Aorta (tissue), 5 donors: Measurements from ENCODE around the gene AP3M1. TPM values are rescaled to one million over a fixed set of nuclear protein-coding genes. Genes with fewer than 3 reads are reported as not detected.
"Not testable (repeated sequence)": the region's sequence is repeated elsewhere in the genome, so short reads cannot be mapped to it uniquely, and the experiment has no call there.

Source experiments
- ATAC-seq: fragments of 200-7000 bp; cut with Tn5 transposase; one replicate; pipeline ENCODE4 v1.9.1; 2022; ENCODE audit warnings: moderate library complexity; ENCODE audit not compliant: low FRiP score
- DNase-seq, 2 donors: peaks; one replicate each; pipeline ENCODE4 v3.0.0-alpha.2; 2020
- H3K27ac ChIP-seq, 2 donors: one replicate each; pipeline ENCODE4 v1.5.1; 2013; ENCODE audit warnings: low read length in 2 of 2, mild to moderate bottlenecking in 2 of 2, moderate library complexity in 2 of 2, control low read depth in 1 of 2, inconsistent platforms in 1 of 2, low read depth in 1 of 2
- H3K27me3 ChIP-seq, 2 donors: one replicate each; pipeline ENCODE4 v1.6.1; 2013; ENCODE audit warnings: control low read depth in 1 of 2, low read length in 1 of 2, mild to moderate bottlenecking in 1 of 2, moderate library complexity in 1 of 2; ENCODE audit not compliant: insufficient read depth in 2 of 2, control insufficient read depth in 1 of 2
- H3K36me3 ChIP-seq, 2 donors: one replicate each; pipeline ENCODE4 v1.6.1; 2013; ENCODE audit warnings: control low read depth in 1 of 2, low read length in 1 of 2, mild to moderate bottlenecking in 1 of 2; ENCODE audit not compliant: insufficient read depth in 2 of 2, control insufficient read depth in 1 of 2
- H3K4me1 ChIP-seq, 2 donors: one replicate each; pipeline ENCODE4 v1.6.1; 2013; ENCODE audit warnings: low read length in 2 of 2, control low read depth in 1 of 2, mild to moderate bottlenecking in 1 of 2, moderate library complexity in 1 of 2; ENCODE audit not compliant: insufficient read depth in 2 of 2, control insufficient read depth in 1 of 2
- H3K4me3 ChIP-seq, 2 donors: one replicate each; pipeline ENCODE4 v1.5.1; 2013; ENCODE audit warnings: low read length in 2 of 2, control low read depth in 1 of 2, mild to moderate bottlenecking in 1 of 2
- H3K9me3 ChIP-seq: one replicate; pipeline ENCODE4 v1.6.1; 2013; ENCODE audit warnings: mild to moderate bottlenecking, low read length; ENCODE audit not compliant: control insufficient read depth
- WGBS, 2 donors: extraction: QIAGEN DNeasy Blood & Tissue Kit; methylation state at CpG; one replicate each; pipeline ENCODE4 v1.1.7; 2013; 5-methylcytosine and 5-hydroxymethylcytosine counted together
- intact Hi-C, 2 donors: fragments of 100-400 bp; cut with DNase I; formaldehyde crosslinking; loops; one replicate each; pipeline versions ENCODE4 v1.14.2 to v1.15.0; 2022
- polyA plus RNA-seq, 2 donors: library from polyadenylated mRNA; stranded (reverse); fragments of 200-250 nt; gene quantifications; one replicate each; pipeline ENCODE4 v1.2.3, GENCODE V29; 2013
- total RNA-seq, 2 donors: library from RNA; stranded (reverse); fragmentation: NEBNext Ultra II Directional; extraction: Animal tissue kit (Norgen Biotek cat#: 25700); gene quantifications; one replicate each; pipeline ENCODE4 v1.2.1, GENCODE V29; 2021
- donor health status: healthy with polysubstance abuse.
- donor health status: Bipolar disorder and iron deficiency.
- donor health status: DM: no; HTN: no; CAD: no.
- donor health status: DM: no; HTN: no; CAD: no.
- donor health status: DM: yes; HTN: yes; CAD: no.

AP3M1 gene
- total and polyA plus RNA-seq, 4 donors, result 12.4 to 30.4 (median 22.7) TPM

DNA sequence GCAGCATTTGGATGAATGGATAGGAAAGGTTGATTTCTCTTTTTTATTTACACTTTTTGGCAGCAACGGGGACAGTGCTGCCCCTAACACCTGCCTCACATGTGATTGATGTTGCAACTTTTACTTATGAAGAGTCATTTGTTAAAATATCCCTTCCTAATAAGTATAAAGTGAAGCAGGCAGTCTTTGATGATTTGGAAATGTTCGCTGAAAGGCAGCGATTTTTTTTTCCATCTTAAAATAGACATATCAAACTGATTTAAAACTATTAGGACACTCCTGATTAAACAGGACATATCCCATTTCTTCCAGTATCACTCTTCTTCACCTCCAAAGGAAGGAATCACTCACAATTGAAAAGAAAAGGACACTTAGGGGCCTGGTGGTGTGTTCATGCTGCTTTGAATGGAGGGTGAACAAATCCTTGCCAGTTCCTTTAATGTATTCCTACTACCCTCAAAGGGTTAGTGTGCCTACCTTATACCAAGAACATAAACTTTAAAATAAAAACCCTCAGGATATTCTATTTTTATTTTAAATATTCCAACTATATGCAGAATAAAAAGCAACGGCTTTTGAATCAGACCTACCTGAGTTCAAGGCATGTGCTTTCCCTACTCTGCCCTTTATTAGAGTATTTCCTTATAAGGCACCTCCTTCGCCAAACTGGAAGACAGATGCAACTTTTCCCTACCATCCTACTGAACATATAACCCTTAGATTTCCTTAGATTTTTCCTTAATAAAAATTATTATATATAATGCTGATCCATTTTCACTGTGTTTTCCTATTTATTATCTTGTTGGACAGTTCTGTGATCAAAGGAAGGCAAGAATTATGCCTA, 1.5 kb upstream of the AP3M1 start:
- Histone ChIP-seq H3K4me3 (peak overlapping the region; percentile 29 to 73), H3K4me1 (peaks cover 0 to 3% of the 10 kb centered on the region in 2 donors), H3K36me3 (no peaks in the 10 kb centered on the region), H3K9me3 (no peaks in the 10 kb centered on the region), H3K27me3 (no peaks in the 10 kb centered on the region), H3K27ac (peak overlapping the region in 1 of 2 donors; percentile 30)
- ATAC-seq (no peak), DNase-seq (no peak)
- intact Hi-C loops, result no loop called here
- WGBS, 2 donors, result 14 to 17% methylated on average over 5 of the region's 5 CpGs

DNA sequence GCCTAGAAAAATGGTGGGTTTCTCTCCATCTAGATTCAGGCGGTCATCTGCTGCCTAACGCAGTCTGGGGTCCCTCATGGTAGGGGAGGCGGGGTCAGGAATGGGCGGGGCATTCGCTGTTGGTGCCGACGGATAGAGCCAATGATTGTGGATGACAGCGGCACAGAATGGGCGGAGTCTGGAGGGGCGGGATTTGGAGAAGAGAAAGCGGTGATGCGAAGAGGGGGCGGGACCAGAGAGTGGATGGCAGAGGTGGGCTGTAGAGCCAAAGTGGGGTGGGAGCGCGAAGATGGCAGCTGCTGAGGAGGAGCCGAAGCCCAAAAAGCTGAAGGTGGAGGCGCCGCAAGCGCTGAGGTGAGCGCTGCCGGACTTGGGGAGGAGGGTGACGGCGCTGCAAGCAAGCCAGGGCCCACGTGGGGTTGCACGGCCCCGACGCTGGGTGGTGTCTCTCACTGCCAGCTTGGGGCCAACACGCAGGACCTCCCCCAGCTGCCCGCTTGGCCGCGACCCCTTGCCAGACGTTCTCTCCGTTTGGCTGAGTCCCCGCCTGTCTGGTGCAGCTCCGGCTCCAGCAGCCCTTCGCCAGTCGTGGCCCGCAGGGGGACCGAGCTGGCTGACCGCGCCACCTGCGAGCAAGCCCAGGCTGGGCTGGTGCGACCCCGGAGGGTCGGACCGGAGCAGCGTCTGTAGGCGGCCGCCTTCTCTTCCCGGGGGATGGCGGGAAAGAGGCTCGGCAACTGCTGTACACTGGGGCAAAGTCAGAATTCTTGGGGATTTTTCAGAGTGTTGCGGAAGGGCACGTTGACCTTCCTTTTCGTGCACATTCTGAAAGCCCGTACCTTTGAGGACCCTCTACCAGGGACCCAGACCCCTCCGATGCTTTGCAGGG, 606 bp upstream of the AP3M1 start, which contains the start of gene ADK:
Gene ADK (plus strand): TSS at position 232 of the 889 bp plus-strand sequence. CDS start 58 bp downstream, at position 290.
- H3K4me1 ChIP-seq, result peaks cover 0 to 3% of the 10 kb centered on the region in 2 donors

GRCh38 chr10:74146980-74147379, 3.6 kb downstream of the AP3M1 start:
- ATAC-seq, DNase-seq, H3K27me3 ChIP-seq, H3K9me3 ChIP-seq, H3K4me3 ChIP-seq, intact Hi-C loops, H3K36me3 ChIP-seq, H3K4me1 ChIP-seq, H3K27ac ChIP-seq: not testable (repeated sequence)
- 96 to 97% methylated on average over 10 of the region's 10 CpGs for WGBS, 2 donors

More for the DNA sequence above, 606 bp upstream of the AP3M1 start, which contains the start of gene ADK:
- peak within 1 kb of the TSS in 1 of 2 donors; percentile 68 for H3K27ac ChIP-seq
- peak within 1 kb of the TSS; percentile 73 to 85 for H3K4me3 ChIP-seq
- no peaks in the 10 kb centered on the region for H3K9me3 ChIP-seq
- intact Hi-C loops, result no loop called here
- H3K27me3 ChIP-seq, result no peaks in the 10 kb centered on the region
- peak; percentile 100 for DNase-seq
- peak; percentile 99 for ATAC-seq
- H3K36me3 ChIP-seq, result no peaks in the 10 kb centered on the region
- 0% methylated on average over 57 of the region's 57 CpGs for WGBS, 2 donors

DNA sequence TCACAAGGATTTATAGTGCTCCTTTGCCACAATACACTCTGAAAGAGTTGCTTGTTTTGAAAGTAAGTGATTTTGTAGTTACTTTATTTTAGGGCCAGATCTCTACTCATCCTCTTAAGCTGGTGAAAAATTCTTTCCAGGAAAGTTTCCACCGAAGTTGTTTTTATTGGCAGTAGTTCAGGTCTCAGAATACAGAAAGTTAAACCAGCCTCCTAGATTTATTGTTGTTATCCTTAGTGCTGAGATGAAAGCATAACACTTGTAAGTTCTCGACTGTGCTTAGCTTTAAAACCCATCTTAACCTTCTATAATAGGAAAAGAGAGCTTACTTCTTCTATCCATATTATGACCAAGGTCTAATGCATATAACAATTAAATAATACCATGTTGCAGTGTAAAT, 5.5 kb downstream of the AP3M1 start:
- DNase-seq, result no peak
- WGBS, 2 donors, result 3 to 5% methylated on average over 2 of the region's 2 CpGs
- H3K9me3 ChIP-seq, result no peaks in the 10 kb centered on the region
- intact Hi-C loops, result no loop called here
- H3K27me3 ChIP-seq, result no peaks in the 10 kb centered on the region
- no peaks in the 10 kb centered on the region for H3K36me3 ChIP-seq
- no peak overlapping the region for H3K4me3 ChIP-seq
- H3K4me1 ChIP-seq, result peaks cover 0 to 7% of the 10 kb centered on the region in 2 donors
- no peak overlapping the region for H3K27ac ChIP-seq
- peak; percentile 59 for ATAC-seq

- H3K4me3 ChIP-seq, result no peak overlapping the region
- WGBS, 2 donors, result 74 to 81% methylated on average over 2 of the region's 2 CpGs
- H3K4me1 ChIP-seq, result no peaks in the 10 kb centered on the region
- DNase-seq (no peak), ATAC-seq (no peak)
- H3K36me3 ChIP-seq, result peaks cover 0 to 4% of the 10 kb centered on the region in 2 donors
- H3K27me3 ChIP-seq, result no peaks in the 10 kb centered on the region
- intact Hi-C loops, result no loop called here
- H3K27ac ChIP-seq, result no peak overlapping the region
- H3K9me3 ChIP-seq, result no peaks in the 10 kb centered on the region
Observed at GRCh38 chr10:74140553-74140952, 10.1 kb downstream of the AP3M1 start.

DNA sequence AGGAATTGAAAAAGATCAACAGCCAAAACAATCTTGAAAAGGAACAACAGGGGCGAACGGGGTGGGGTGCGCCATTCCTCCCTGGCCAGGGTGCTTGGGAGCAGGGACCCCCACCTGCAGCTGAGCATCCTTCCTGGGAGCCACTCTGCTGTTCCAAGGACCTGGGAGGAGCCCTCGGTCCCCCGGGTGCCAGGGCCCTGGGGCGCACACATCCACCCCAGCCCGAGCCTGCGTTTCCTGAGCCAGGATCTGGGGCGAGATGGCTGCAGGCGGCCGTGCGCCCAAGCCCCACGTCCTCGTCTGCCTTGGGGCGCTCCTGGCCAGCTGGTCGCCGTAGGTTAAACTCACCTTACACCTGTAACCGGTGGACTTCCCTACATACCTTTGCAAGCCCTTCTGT, 10.6 kb downstream of the AP3M1 start:
- 93 to 95% methylated on average over 18 of the region's 18 CpGs for WGBS, 2 donors
- H3K36me3 ChIP-seq, result peaks cover 0 to 4% of the 10 kb centered on the region in 2 donors
- no peak overlapping the region for H3K27ac ChIP-seq

DNA sequence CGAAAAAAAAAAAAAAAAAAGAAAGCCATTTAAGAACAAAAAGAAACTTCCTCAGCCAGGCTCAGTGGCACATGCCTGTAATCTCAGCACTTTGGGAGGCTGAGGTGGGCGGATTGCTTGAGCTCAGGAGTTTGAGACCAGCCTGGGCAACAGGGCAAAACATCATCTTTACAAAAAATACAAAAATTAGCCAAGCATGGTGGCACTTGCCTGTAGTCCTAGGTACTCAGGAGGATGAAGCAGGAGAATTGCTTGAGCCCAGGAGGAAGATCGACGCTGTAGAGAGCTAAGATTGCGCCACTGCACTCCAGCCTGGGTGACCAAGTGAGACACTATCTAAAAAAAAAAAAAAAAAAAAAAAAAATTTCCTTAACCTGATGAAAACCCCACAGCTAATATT, 12.0 kb downstream of the AP3M1 start:
- H3K4me1 ChIP-seq, H3K27me3 ChIP-seq, H3K9me3 ChIP-seq, H3K27ac ChIP-seq, intact Hi-C loops, H3K36me3 ChIP-seq, H3K4me3 ChIP-seq, DNase-seq, ATAC-seq: not testable (repeated sequence)
- WGBS, 2 donors, result 93 to 94% methylated on average over 5 of the region's 5 CpGs

More for the DNA sequence above, 10.6 kb downstream of the AP3M1 start:
- Histone ChIP-seq H3K27me3 (no peaks in the 10 kb centered on the region), H3K4me1 (no peaks in the 10 kb centered on the region), H3K9me3 (no peaks in the 10 kb centered on the region), H3K4me3 (no peak overlapping the region)
- intact Hi-C loops, result no loop called here
- ATAC-seq, result peak; percentile 54
- no peak for DNase-seq

DNA sequence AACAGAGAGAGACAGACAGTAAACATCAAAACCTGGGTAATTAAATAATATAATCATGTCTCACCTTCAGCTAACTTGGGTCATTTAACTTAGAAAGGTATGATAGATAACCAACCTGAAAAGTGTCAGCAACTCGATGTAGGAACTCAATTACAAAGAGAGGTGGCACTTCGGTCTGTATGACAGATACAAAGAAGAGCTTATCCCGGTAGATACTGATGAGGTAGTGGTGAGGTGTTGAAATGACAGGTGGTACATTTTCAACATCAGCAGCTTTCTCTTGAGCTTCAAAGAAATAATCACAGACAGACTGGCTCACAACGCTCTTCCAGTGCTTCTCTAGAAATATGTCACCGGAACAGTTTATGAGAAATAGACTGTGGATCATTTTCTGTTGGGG, 12.6 kb downstream of the AP3M1 start:
- no peak overlapping the region for H3K27ac ChIP-seq
- peaks cover 0 to 4% of the 10 kb centered on the region in 2 donors for H3K36me3 ChIP-seq
- H3K9me3 ChIP-seq, result no peaks in the 10 kb centered on the region
- no peaks in the 10 kb centered on the region for H3K4me1 ChIP-seq
- ATAC-seq (no peak), DNase-seq (no peak)
- no peak overlapping the region for H3K4me3 ChIP-seq
- 93 to 95% methylated on average over 5 of the region's 5 CpGs for WGBS, 2 donors
- intact Hi-C loops, result no loop called here
- H3K27me3 ChIP-seq, result no peaks in the 10 kb centered on the region
